DND-41 (cell line): Measurements from ENCODE around the gene BNC2.

ENCODE experiments used
- ATAC-seq: fragments of 200-7000 bp; cut with Tn5 transposase; 3 replicates; pipeline ENCODE4 v1.9.1; 2021; ENCODE audit warnings: low read depth; ENCODE audit not compliant: insufficient read depth
- DNase-seq: peaks from one replicate; pipeline ENCODE4 v3.0.0-alpha.2; 2020
- H2AFZ ChIP-seq: 2 replicates; pipeline ENCODE4 v1.6.0; 2012; ENCODE audit warnings: low read depth, low read length
- H3K27ac ChIP-seq: 2 replicates; pipeline ENCODE4 v1.5.1; 2012; ENCODE audit warnings: low read length, inconsistent platforms
- H3K27me3 ChIP-seq: fragments of 200-600 bp; sonication (generic); 2 replicates; pipeline ENCODE4 v1.6.0; 2012; ENCODE audit warnings: low read length, mild to moderate bottlenecking, inconsistent platforms; ENCODE audit not compliant: insufficient read depth, poor library complexity
- H3K36me3 ChIP-seq: 2 replicates; pipeline ENCODE4 v1.5.1; 2012; ENCODE audit warnings: low read length, inconsistent platforms; ENCODE audit not compliant: insufficient read depth
- H3K4me1 ChIP-seq: 2 replicates; pipeline ENCODE4 v1.5.1; 2012; ENCODE audit warnings: mild to moderate bottlenecking, low read length; ENCODE audit not compliant: insufficient read depth
- H3K4me2 ChIP-seq: 2 replicates; pipeline ENCODE4 v1.6.0; 2012; ENCODE audit warnings: mild to moderate bottlenecking, moderate library complexity, low read length, inconsistent platforms; ENCODE audit not compliant: insufficient read depth
- H3K4me3 ChIP-seq, 2 experiments: fragments of 200-600 bp in 1 of 2; shearing (Covaris generic) in 1 of 2; 2 replicates each; pipeline ENCODE4 v1.5.1; 2012 to 2016; ENCODE audit warnings: inconsistent platforms in 2 of 2, low read length in 2 of 2, mild to moderate bottlenecking in 2 of 2, low read depth in 1 of 2, moderate library complexity in 1 of 2
- H3K79me2 ChIP-seq: 2 replicates; pipeline ENCODE4 v1.6.0; 2012; ENCODE audit warnings: low read length, inconsistent platforms; ENCODE audit not compliant: insufficient read depth
- H3K9ac ChIP-seq: 2 replicates; pipeline ENCODE4 v1.6.0; 2012; ENCODE audit warnings: low read depth, mild to moderate bottlenecking, inconsistent platforms, low read length, moderate library complexity
- H3K9me3 ChIP-seq: 2 replicates; pipeline ENCODE4 v1.5.1; 2012; ENCODE audit warnings: low read length, moderate library complexity, mild to moderate bottlenecking, inconsistent platforms; ENCODE audit not compliant: insufficient read depth, severe bottlenecking
- H4K20me1 ChIP-seq: 2 replicates; pipeline ENCODE4 v1.6.0; 2012; ENCODE audit warnings: low read length; ENCODE audit not compliant: insufficient read depth
- EZH2 ChIP-seq: IDR thresholded peaks from 3 replicates; pipeline ENCODE4 v1.6.1; 2012; ENCODE audit warnings: borderline replicate concordance, low read depth, mild to moderate bottlenecking, moderate library complexity, low read length, inconsistent platforms; ENCODE audit not compliant: severe bottlenecking
- TF ChIP-seq, protein P1 (sequence below): IDR thresholded peaks from 2 replicates; pipeline ENCODE4 v1.5.1; 2012; ENCODE audit warnings: borderline replicate concordance, low read length, moderate library complexity, mild to moderate bottlenecking; ENCODE audit not compliant: poor library complexity, severe bottlenecking; ENCODE audit errors: extremely low read depth

BNC2 gene

DNA sequence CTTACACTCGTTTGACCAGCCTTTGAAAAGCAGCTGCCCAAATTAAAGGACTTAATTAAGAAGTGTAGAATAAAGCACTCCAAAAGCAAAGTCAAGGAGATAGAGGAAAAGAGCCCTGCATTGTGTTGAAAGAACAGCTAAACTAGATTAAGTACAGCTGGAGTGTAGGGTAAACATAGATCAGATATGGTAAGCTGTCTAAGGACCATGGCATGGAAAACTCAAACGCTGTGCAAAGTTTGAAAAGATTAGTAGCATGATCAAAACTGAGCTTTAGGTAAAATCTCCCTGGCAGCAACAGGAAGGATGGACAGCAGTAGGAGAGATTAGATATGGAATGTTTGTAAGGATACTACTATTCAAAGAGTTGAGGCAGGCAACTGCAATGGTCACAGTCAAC, 55.4 kb downstream of the BNC2 start:
- DNase-seq (no peak), ATAC-seq (no peak)
- Histone ChIP-seq H3K4me3 (no peak overlapping the region), H3K9ac (no peak overlapping the region), H3K9me3 (no peaks in the 10 kb centered on the region), H3K4me1 (no peaks in the 10 kb centered on the region), H3K27me3 (no peaks in the 10 kb centered on the region), H3K36me3 (no peaks in the 10 kb centered on the region), H4K20me1 (no peaks in the 10 kb centered on the region), H2AFZ (no peak overlapping the region), H3K79me2 (no peaks in the 10 kb centered on the region), H3K27ac (no peak overlapping the region), H3K4me2 (no peak overlapping the region)
- TF ChIP-seq EZH2 = no peak
- TF ChIP-seq, protein P1, sequence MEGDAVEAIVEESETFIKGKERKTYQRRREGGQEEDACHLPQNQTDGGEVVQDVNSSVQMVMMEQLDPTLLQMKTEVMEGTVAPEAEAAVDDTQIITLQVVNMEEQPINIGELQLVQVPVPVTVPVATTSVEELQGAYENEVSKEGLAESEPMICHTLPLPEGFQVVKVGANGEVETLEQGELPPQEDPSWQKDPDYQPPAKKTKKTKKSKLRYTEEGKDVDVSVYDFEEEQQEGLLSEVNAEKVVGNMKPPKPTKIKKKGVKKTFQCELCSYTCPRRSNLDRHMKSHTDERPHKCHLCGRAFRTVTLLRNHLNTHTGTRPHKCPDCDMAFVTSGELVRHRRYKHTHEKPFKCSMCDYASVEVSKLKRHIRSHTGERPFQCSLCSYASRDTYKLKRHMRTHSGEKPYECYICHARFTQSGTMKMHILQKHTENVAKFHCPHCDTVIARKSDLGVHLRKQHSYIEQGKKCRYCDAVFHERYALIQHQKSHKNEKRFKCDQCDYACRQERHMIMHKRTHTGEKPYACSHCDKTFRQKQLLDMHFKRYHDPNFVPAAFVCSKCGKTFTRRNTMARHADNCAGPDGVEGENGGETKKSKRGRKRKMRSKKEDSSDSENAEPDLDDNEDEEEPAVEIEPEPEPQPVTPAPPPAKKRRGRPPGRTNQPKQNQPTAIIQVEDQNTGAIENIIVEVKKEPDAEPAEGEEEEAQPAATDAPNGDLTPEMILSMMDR = no peak

- Histone ChIP-seq H3K4me1 (no peaks in the 10 kb centered on the region), H3K9ac (no peak overlapping the region), H3K27me3 (no peaks in the 10 kb centered on the region), H3K4me2 (no peak overlapping the region), H3K4me3 (no peak overlapping the region), H3K79me2 (no peaks in the 10 kb centered on the region), H3K9me3 (no peaks in the 10 kb centered on the region), H3K27ac (no peak overlapping the region), H4K20me1 (no peaks in the 10 kb centered on the region), H2AFZ (no peak overlapping the region), H3K36me3 (no peaks in the 10 kb centered on the region)
- DNase-seq (no peak), ATAC-seq (no peak)
- TF ChIP-seq EZH2 = no peak
- TF ChIP-seq, protein P1 = no peak
Observed at GRCh38 chr9:16813838-16814237, 56.6 kb downstream of the BNC2 start.

DNA sequence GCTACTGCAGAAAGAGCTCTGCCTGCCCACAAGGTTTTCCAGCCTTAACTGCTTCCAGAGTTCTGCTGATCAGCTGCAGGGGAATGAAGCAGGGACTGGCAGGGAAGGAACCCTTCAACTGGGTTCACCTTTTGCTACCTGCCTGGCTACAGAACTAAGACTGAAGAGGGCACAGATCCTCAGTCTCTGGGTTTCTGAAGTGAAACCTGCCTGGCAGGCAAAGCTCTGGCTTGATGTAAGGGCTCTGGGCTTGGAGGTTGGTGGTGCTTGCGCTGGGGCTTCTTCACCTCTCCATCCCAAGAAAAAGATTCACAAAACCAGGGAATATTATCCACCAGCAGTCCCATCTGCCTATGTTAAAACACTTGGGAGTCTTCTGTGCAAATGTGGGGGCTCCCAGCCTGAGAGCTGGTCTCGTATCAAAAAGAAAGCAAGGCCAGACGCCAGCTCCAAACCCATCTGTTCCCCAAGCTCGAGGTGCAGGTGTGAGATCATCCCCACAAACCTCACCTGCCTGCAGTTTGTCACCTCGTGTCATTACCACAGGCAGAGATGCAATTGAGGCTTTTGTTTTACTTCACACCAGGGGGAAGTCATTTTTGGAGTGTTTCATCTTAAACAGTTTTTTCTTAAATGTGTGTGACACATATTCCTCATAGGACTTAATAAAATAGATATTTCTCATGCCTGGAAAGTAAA, 58.3 kb downstream of the BNC2 start:
- ATAC-seq = no peak
- no peak overlapping the region for H3K27ac ChIP-seq
- H3K9me3 ChIP-seq = no peaks in the 10 kb centered on the region
- H4K20me1 ChIP-seq = no peaks in the 10 kb centered on the region
- H3K36me3 ChIP-seq = no peaks in the 10 kb centered on the region
- H3K4me3 ChIP-seq = no peak overlapping the region
- no peaks in the 10 kb centered on the region for H3K4me1 ChIP-seq
- TF ChIP-seq EZH2 = no peak
- TF ChIP-seq, protein P1 = no peak
- no peak overlapping the region for H2AFZ ChIP-seq
- DNase-seq = no peak
- H3K9ac ChIP-seq = no peak overlapping the region
- no peaks in the 10 kb centered on the region for H3K79me2 ChIP-seq
- H3K27me3 ChIP-seq = no peaks in the 10 kb centered on the region
- H3K4me2 ChIP-seq = no peak overlapping the region
